ENCODE measurements around the gene CCDC85B. TPM values are rescaled to one million over a fixed set of nuclear protein-coding genes. Genes with fewer than 3 reads are reported as not detected.

CCDC85B gene
- total and polyA plus RNA-seq, 2 of the 13 experiments (the other 11 are each of a cell fraction or from before 2014, with no cell fraction given), result 8.2 to 19.5 TPM

DNA sequence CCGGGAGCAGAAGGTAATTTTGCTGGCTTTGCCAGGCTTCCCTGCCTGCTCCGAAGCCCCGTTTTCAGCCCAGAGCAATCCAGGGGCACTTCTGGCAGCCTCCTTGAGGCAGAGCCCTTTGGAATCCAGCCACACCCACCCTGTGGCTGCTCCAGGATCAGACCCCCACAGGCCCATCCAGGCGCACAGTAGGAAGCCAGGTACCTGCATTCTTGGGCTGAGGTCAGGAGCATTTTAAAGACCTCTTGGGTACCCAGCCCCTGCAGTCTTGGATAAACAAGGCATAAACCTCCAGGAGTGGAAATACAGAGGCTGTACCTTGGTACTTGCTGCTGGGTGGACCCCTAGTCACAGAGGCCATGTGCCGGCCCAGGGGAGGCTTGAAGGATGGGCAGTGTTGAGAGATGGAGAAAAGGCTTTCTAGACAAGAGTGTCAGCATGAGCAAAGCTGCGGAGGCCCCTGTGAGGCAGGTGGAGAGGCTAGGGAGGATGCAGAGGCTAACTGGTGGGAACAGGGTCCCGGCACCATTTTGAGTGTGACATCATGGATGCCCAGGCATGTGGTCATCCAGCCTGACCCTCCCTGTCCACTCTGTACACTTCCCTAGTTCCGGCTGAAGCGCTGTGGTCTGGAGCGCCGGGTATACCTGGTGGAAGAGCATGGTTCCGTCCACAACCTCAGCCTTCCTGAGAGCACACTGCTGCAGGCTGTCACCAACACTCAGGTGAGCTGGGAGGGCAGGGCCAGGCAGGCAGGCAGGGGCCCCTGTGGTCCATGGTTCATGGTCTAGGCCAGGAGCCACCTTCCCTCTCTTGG is 26.4 kb upstream of the CCDC85B start:
- CTCF ChIA-PET (ENCODE audit: low intra/inter-chr PET ratio, low total read pairs), result no interaction called here

More for the DNA sequence above, 26.4 kb upstream of the CCDC85B start:
- Histone ChIP-seq H3K27me3 (ENCODE audit: control insufficient read depth in 1 of 2, insufficient read depth in 2 of 2, low read length in 2 of 2) (no peaks in the 10 kb centered on the region), H3K4me1 (ENCODE audit: insufficient read depth, low read length) (peaks cover 21% of the 10 kb centered on the region), H3K4me3 (replicated peaks in 1 of 3; ENCODE audit: insufficient read depth in 1 of 3, low read depth in 2 of 3, low read length in 3 of 3) (no peak overlapping the region), H4K20me1 (ENCODE audit: insufficient read depth, low read length) (no peaks in the 10 kb centered on the region), H3K79me2 (ENCODE audit: insufficient read depth, low read length) (peaks cover 10% of the 10 kb centered on the region), H3K27ac (ENCODE audit: extremely low read length, insufficient read depth, low read length) (no peak overlapping the region), H3K4me2 (ENCODE audit: low read depth, low read length) (no peak overlapping the region), H3K9ac (ENCODE audit: insufficient read depth, low read depth, low read length) (no peak overlapping the region), H3K9me3 (ENCODE audit: low read length) (no peaks in the 10 kb centered on the region), H2AFZ (ENCODE audit: low read length) (no peak overlapping the region), H3K36me3 (replicated peaks in 1 of 2; ENCODE audit: control insufficient read depth in 1 of 2, insufficient read depth in 2 of 2, low read length in 2 of 2) (peaks cover 14 to 51% of the 10 kb centered on the region in 2 experiments; a peak in 4 of 5 replicates)
- TF ChIP-seq, protein P1, sequence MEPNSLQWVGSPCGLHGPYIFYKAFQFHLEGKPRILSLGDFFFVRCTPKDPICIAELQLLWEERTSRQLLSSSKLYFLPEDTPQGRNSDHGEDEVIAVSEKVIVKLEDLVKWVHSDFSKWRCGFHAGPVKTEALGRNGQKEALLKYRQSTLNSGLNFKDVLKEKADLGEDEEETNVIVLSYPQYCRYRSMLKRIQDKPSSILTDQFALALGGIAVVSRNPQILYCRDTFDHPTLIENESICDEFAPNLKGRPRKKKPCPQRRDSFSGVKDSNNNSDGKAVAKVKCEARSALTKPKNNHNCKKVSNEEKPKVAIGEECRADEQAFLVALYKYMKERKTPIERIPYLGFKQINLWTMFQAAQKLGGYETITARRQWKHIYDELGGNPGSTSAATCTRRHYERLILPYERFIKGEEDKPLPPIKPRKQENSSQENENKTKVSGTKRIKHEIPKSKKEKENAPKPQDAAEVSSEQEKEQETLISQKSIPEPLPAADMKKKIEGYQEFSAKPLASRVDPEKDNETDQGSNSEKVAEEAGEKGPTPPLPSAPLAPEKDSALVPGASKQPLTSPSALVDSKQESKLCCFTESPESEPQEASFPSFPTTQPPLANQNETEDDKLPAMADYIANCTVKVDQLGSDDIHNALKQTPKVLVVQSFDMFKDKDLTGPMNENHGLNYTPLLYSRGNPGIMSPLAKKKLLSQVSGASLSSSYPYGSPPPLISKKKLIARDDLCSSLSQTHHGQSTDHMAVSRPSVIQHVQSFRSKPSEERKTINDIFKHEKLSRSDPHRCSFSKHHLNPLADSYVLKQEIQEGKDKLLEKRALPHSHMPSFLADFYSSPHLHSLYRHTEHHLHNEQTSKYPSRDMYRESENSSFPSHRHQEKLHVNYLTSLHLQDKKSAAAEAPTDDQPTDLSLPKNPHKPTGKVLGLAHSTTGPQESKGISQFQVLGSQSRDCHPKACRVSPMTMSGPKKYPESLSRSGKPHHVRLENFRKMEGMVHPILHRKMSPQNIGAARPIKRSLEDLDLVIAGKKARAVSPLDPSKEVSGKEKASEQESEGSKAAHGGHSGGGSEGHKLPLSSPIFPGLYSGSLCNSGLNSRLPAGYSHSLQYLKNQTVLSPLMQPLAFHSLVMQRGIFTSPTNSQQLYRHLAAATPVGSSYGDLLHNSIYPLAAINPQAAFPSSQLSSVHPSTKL (CRISPR knock-in tag; IDR thresholded peaks at IDR 0.05), result no peak
- TF ChIP-seq ARID4A (CRISPR knock-in tag; IDR thresholded peaks at IDR 0.05; ENCODE audit: borderline replicate concordance) (no peak), ZBTB44 (CRISPR knock-in tag; IDR thresholded peaks at IDR 0.05) (no peak), ZNF772 (CRISPR knock-in tag; IDR thresholded peaks at IDR 0.05) (no peak), GFI1 (CRISPR knock-in tag; IDR thresholded peaks at IDR 0.05; ENCODE audit: borderline replicate concordance) (no peak), HNF1B (CRISPR knock-in tag; IDR thresholded peaks at IDR 0.05) (no peak), ZNF350 (CRISPR knock-in tag; IDR thresholded peaks at IDR 0.05; ENCODE audit: borderline replicate concordance, low read depth) (no peak), HOXA3 (CRISPR knock-in tag; IDR thresholded peaks at IDR 0.05) (no peak)
- ATAC-seq, result no peak
- intact Hi-C loops (cut with micrococcal nuclease; ENCODE audit: unreplicated experiment), result no loop called here
- no peak for DNase-seq (ENCODE audit: low spot score)
- in situ Hi-C loops (cut with HindIII; ENCODE audit: extremely low pct_ligation_motif_present, low pct_unique_long_range_greater_than_20kb), result no loop called here
- POLR2A ChIA-PET, result interaction anchor here (0.6 kb wide), 1 partner anchor 24 kb away, joined by 5 read pairs; the partner anchor contains the start of gene FIBP
- WGBS (ENCODE audit: low lambda C conversion rate), result 86% methylated on average over 11 of the region's 12 CpGs
- no TSS peak for BruUV-seq (replicated peaks)
- FAIRE-seq, result no peak

Data from HepG2 (cell line).